ENCODE data around the gene HIRA. TPM values are rescaled to one million over a fixed set of nuclear protein-coding genes. Genes with fewer than 3 reads are reported as not detected.

HIRA gene, protein sequence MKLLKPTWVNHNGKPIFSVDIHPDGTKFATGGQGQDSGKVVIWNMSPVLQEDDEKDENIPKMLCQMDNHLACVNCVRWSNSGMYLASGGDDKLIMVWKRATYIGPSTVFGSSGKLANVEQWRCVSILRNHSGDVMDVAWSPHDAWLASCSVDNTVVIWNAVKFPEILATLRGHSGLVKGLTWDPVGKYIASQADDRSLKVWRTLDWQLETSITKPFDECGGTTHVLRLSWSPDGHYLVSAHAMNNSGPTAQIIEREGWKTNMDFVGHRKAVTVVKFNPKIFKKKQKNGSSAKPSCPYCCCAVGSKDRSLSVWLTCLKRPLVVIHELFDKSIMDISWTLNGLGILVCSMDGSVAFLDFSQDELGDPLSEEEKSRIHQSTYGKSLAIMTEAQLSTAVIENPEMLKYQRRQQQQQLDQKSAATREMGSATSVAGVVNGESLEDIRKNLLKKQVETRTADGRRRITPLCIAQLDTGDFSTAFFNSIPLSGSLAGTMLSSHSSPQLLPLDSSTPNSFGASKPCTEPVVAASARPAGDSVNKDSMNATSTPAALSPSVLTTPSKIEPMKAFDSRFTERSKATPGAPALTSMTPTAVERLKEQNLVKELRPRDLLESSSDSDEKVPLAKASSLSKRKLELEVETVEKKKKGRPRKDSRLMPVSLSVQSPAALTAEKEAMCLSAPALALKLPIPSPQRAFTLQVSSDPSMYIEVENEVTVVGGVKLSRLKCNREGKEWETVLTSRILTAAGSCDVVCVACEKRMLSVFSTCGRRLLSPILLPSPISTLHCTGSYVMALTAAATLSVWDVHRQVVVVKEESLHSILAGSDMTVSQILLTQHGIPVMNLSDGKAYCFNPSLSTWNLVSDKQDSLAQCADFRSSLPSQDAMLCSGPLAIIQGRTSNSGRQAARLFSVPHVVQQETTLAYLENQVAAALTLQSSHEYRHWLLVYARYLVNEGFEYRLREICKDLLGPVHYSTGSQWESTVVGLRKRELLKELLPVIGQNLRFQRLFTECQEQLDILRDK
- total RNA-seq = 15.3 and 23.3 TPM in 2 replicates

GRCh38 chr22:19431649-19432132, at the start of gene HIRA:
TSS of gene HIRA (minus strand) at chr22:19431733. CDS start at chr22:19431476, 257 bp downstream.

DNA sequence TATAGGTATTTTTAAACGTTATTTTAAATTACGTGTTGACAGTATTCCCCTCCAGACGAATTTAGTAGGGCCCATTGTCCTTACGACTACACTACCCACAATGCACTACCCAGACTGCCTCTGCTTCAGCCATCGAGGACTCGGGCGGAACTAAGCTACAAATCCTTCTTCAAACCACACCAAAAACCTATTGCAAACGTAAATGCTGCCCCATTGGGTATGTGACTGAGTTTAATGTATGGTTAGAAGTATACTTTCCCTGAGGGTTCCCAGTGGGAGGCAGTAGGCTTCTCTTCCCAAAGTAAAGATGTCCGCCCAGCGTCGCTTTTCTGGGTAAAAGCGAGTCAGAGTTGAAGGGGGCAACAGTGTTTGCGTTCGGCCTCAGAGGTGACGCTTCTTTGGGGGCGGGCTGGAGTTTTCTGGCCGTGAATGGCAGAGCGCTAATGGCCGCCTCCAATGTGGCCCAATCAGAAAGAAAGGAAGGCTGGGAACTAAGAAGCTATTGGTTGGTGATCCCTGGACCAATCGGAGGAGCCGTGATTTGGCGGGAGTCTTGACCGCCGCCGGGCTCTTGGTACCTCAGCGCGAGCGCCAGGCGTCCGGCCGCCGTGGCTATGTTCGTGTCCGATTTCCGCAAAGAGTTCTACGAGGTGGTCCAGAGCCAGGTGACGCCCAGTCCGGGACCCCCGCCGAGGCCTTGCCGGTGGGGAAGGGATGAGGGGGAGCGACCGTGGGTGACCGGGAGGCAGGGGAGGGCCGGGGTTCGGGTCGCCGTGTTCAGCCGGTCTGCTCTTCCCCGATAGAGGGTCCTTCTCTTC, 48.0 kb upstream of the HIRA start, which contains the start of gene CDC45:
Gene CDC45, plus strand, starts transcription at position 566 of the 818 bp plus-strand sequence. Its CDS starts 49 bp downstream, at position 615.

GRCh38 chr22:19478901-19479354, 47.4 kb upstream of the HIRA start, which contains the start of gene UFD1:
TSS of gene UFD1 (minus strand) at chr22:19479193. CDS start at chr22:19479085, 108 bp downstream.

GRCh38 chr22:19447330-19448075, 16.0 kb upstream of the HIRA start, which contains the start of gene C22orf39:
TSS of gene C22orf39 (minus strand) at chr22:19447711. CDS start at chr22:19447688, 23 bp downstream.

DNA sequence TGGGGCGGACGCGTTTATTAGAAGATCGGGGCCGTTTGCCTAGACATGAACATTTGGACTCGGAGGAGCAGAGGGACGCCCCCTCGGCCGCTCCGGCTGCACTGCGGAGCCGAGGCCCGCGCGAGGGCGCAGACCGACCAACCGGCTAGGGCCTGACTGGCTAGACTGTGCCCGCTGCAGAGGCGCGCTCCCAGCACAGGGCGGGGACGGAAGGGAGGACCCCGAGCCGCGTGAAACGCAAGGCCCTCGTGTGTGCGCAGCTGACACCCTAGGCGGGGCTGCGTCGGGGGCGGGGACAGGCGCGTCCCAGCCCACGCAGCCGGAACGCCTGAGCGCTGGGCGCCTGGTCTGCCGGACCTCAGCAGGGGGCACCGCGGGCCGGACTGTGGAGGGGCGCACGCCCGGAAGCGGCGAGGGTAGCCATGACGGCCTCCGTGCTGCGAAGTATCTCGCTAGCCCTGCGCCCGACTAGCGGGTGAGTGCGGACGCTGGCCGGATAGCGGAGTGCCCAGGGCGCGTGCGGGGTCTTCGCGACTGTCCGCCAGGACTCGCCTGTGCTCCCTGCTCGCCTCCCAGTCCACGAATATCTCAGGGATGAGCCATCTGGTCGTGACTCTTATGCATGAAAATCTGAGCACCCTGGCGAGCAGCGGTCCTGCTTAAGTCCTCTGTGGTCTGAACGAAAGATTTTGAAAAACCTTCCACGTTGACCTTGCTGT, 759 bp upstream of the HIRA start, which contains the start of gene MRPL40:
Gene MRPL40, plus strand, starts transcription at position 413 of the 719 bp plus-strand sequence. Its CDS starts 10 bp downstream, at position 423.

DNA sequence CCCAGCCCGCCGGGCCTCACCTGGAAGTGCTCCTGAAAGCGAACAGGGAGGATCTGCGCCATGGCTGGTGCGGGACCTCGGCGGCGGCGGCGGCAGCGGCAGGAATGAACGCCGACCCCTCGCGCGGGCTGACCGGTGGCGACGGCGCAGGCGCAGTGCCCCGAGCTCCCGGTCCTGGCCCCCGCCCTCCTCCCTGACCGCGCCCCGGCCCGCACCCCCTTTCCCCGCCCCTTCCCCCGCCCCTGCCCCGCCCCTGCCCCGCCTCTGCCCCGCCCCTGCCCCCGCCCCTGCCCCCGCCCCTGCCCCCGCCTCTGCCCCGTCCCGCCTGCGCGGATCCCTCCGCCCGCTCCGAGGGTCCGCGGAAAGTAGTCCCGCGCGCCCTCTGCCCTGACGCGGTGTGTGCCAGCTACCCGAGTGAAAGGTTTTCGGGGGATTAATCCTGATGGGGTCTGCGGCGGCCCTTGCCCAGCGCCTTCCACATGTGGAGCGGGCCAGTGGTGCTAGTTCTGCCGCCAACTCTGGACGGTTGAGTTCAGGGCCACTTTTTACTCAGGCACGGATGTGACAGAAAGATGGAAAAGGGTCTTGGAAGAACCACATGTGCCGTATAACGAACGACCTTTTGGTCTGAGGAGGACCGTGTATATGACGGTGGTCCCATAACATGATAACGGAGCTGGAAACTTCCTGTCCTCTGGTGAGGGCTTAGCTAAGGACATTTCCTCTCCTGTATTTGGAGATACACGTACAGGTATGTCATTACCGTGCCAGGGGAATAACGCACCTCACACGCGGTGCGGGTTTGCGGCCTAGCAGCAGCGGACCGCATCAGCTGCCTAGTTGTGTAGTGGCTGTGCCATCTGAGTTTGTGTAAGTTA, 139.7 kb downstream of the HIRA start, which contains the start of gene CLTCL1:
Gene CLTCL1, minus strand, starts transcription at position 140 of the 878 bp plus-strand sequence. Its CDS starts 78 bp downstream, at position 62.

Other genes starting within 250 kb of the HIRA start
- 3.2 TPM in 2 replicates for gene CLTCL1, start 140.0 kb downstream of the HIRA start, total RNA-seq
- 32.7 and 40.3 TPM in 2 replicates for gene MRPL40, start 812 bp upstream of the HIRA start, total RNA-seq
- 15.9 and 16.7 TPM in 2 replicates for gene C22orf39, start 16.0 kb upstream of the HIRA start, total RNA-seq
- gene UFD1, start 47.5 kb upstream of the HIRA start, total RNA-seq = 120 and 122 TPM in 2 replicates
- 35.1 and 55.8 TPM in 2 replicates for gene CDC45, start 48.2 kb upstream of the HIRA start, total RNA-seq
- 569 and 1,366 TPM in 2 replicates for gene CLDN5, start 92.7 kb upstream of the HIRA start, total RNA-seq